Peyer's patch (tissue), 4 donors: ENCODE data around the gene EFTUD2.

ENCODE experiments used
- CTCF ChIP-seq, 6 experiments: fragments of 450-650 bp in 4 of 6; fragments of 200-600 bp in 2 of 6; sonication (generic) in 1 of 6; IDR thresholded peaks; one replicate each; pipeline ENCODE4 v1.5.1; 2017 to 2019; ENCODE audit warnings: antibody characterized with exemption in 6 of 6, mild to moderate bottlenecking in 3 of 6, moderate library complexity in 1 of 6
- POLR2A ChIP-seq, 2 donors: fragments of 450-650 bp; IDR thresholded peaks; one replicate each; pipeline ENCODE4 v1.5.1; 2017; ENCODE audit warnings: antibody characterized with exemption in 2 of 2, mild to moderate bottlenecking in 2 of 2, moderate library complexity in 2 of 2

GRCh38 chr17:44826123-44826790 lies 73.0 kb downstream of the EFTUD2 start:
- TF ChIP-seq CTCF (IDR thresholded peaks at IDR 0.05), result no peak
- TF ChIP-seq POLR2A (IDR thresholded peaks at IDR 0.05), result no peak
